Stimulated activated CD4-positive, alpha-beta T cell treated with anti-CD3 and anti-CD28 coated beads, Interleukin-1b, Interleukin-23, amount 100 ng/mL, for 24 hours (primary cell): ENCODE results near the gene ZKSCAN8.

Experiments
- DNase-seq, 4 experiments: peaks; one replicate each; pipeline ENCODE4 v3.0.0-alpha.2; 2020; ENCODE audit warnings: low read depth in 4 of 4, low spot score in 1 of 4

Gene ZKSCAN8

DNA sequence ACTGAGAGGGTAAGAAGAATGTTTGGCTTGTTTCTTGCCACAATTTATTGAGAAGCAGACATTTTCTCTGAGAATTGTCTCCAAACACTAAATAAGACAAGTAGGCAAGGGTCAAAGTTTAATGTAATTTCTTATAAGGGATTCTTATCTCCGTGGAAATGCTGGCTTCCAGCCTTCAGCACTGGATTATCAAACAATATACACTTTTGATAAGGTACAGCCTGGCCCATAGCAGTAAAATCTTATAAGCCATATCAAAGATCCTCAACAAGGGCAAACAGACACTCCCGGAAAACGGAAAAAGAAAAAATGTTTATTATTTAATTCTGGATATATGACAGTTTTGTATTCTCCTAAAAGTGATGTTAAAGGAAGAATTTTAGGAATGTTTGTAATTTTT, 64.8 kb downstream of the ZKSCAN8 start:
- DNase-seq, result no peak

DNA sequence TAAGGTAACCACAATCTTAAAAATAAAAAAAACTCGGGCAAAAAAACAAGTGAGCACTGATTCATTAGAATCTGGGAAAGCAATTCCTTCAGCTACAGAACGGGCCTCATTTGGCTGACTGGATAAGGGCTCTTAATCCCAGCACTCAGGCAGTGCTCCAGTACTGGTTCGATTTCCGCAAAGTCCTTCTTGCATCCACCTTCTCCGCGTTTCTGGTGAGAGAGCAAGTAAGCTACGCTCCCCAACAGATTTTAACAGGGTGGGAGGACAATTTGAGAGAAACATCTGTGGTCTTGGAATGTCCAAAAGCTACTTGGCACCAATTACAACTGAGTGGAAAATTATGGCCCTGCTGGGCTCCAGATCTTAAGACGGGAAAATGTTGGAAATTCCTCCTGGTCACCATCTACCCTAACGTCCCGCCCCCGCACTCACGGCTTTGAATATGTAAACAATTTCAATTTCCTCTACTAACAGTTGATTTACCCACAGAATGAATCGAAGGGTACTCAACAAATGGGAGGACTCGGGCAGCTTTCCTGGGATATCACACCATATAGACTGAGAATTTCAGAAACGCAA, 65.3 kb downstream of the ZKSCAN8 start:
- no peak for DNase-seq

DNA sequence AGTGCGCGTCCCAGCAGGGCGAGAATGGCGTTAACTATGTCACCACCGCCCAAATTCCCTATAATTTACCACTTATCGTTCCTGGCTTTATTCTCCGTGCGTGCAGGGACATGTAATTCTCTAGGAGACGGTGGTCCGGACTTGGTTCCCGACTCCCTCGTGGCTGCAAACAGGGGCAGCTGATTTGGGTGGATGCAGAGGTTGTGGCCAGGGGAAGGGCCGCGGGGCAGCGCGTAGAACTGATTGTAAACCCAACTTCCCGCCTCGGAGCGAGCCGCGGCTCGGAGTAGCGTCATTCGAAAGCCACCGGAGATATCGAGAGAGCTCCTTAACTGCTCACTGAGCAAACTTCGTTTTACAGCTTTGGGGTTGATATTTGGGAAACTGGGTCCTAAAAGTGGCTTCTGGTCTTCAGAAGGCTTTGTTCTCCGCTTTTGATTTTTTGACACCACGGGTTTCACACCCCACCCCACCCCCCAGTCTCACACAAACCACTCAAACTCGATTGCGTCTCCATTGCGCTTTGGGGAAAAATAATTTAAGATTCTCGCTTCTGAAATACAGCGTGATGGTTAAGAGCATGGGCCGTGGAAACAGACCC, 65.9 kb downstream of the ZKSCAN8 start:
- no peak for DNase-seq

DNA sequence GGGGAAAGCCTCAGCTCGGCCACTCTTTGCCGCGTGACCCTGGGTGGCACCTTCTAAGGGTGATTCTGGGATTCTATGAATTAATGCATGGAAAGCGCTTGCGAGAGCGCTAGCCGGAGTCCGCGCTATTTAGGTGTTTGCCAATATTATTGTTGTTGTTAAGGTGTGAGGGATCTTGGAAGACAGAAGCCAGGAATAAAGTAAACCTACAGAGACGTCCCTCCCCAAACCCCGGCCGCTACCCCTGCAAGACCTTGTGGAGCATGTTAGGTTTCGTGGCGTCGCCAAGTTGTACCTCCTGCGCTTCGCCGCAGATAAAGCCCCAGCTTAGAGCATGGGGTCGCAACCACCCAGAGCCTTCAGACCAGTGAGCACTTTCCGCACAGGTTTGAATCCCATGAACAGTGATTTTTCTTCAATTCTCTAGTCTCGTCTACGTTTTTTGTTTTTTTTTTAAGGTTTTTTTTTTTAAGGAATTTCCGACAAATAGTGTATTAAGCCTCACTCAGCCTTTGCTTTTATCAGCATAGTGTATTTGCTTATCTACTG, 66.5 kb downstream of the ZKSCAN8 start:
- DNase-seq, result no peak
